Measurements from ENCODE around the gene SMG5. TPM values are rescaled to one million over a fixed set of nuclear protein-coding genes. Genes with fewer than 3 reads are reported as not detected.

SMG5 gene
- total and polyA plus RNA-seq, 2 experiments from 2014 or later = 25.9 to 118 TPM

GRCh38 chr1:156244126-156244525 lies 38.5 kb downstream of the SMG5 start (continued):
- TF ChIP-seq ZNF462 (CRISPR knock-in tag; IDR thresholded peaks at IDR 0.05) (no peak), NANOG (IDR thresholded peaks at IDR 0.05; ENCODE audit: borderline replicate concordance) (no peak), CTCF (conservative IDR thresholded peaks at IDR 0.05; ENCODE audit: low read depth in 2 of 2) (no peak), EZH2phosphoT487 (IDR thresholded peaks at IDR 0.05; ENCODE audit: unreplicated experiment) (no peak), ZNF114 (CRISPR knock-in tag; IDR thresholded peaks at IDR 0.05) (no peak)

DNA sequence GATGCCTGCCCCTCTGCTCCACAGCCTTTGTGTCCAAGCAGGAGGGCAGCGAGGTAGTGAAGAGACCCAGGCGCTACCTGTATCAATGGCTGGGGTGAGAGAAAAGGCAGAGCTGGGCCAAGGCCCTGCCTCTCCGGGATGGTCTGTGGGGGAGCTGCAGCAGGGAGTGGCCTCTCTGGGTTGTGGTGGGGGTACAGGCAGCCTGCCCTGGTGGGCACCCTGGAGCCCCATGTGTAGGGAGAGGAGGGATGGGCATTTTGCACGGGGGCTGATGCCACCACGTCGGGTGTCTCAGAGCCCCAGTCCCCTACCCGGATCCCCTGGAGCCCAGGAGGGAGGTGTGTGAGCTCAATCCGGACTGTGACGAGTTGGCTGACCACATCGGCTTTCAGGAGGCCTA lies 39.9 kb downstream of the SMG5 start:
- H4K20me1 ChIP-seq (replicated peaks; ENCODE audit: insufficient read depth) = no peaks in the 10 kb centered on the region
- no peak overlapping the region for H3K4me2 ChIP-seq
- DNase-seq (ENCODE audit: low spot score) = no peak
- Mint-ChIP-seq H3K27me3 (ENCODE audit: insufficient read depth, low read depth, poor library complexity) (peaks cover 21% of the 10 kb centered on the region), H3K36me3 (ENCODE audit: low read depth) (peaks cover 24% of the 10 kb centered on the region), H3K4me1 (peaks cover 21% of the 10 kb centered on the region), H3K27ac (no peak overlapping the region), H3K9me3 (no peaks in the 10 kb centered on the region), H3K4me3 (no peak overlapping the region)
- H3K9me2 ChIP-seq (ENCODE audit: insufficient read depth) = no peaks in the 10 kb centered on the region
- H3K4me3 ChIP-seq = no peak overlapping the region
- H3K27me3 ChIP-seq (ENCODE audit: insufficient read depth) = no peaks in the 10 kb centered on the region
- H2AFZ ChIP-seq = no peak overlapping the region
- peaks cover 22% of the 10 kb centered on the region for H3K4me1 ChIP-seq (ENCODE audit: insufficient read depth)
- peaks cover 13% of the 10 kb centered on the region; the same call in 1 of the 2 replicates for H3F3A ChIP-seq (replicated peaks; ENCODE audit: low read depth)
- no peak for ATAC-seq
- H3K27ac ChIP-seq (ENCODE audit: low read depth) = no peak overlapping the region; the same call in 1 of the 2 replicates
- no peaks in the 10 kb centered on the region for H3K36me3 ChIP-seq (ENCODE audit: insufficient read depth)
- no peak for TF ChIP-seq ZNF462 (CRISPR knock-in tag; IDR thresholded peaks at IDR 0.05)
- TF ChIP-seq CREB1 (CRISPR knock-in tag; IDR thresholded peaks at IDR 0.05; ENCODE audit: low read depth) = no peak
- no peak for TF ChIP-seq STAT1 (IDR thresholded peaks at IDR 0.05; ENCODE audit: unreplicated experiment)
- TF ChIP-seq JUNB (IDR thresholded peaks at IDR 0.05; ENCODE audit: unreplicated experiment) = no peak
- H3K79me2 ChIP-seq (replicated peaks; ENCODE audit: insufficient read depth) = no peaks in the 10 kb centered on the region

Measured in GM23338 (cell line).